WERI-Rb-1 (cell line): ENCODE measurements around the gene SLC4A5.
A peak's percentile ranks its signal among the peaks of the same experiment; 100 is the strongest.

ENCODE experiments used
- DNase-seq: peaks from one replicate; pipeline ENCODE4 v3.0.0-alpha.2; 2020
- H3K27ac ChIP-seq: fragments of 250-450 bp; sonication (Bioruptor Pico); 2 replicates; pipeline ENCODE4 v1.5.1; 2020; ENCODE audit warnings: mild to moderate bottlenecking, moderate library complexity
- H3K27me3 ChIP-seq: fragments of 250-450 bp; sonication (Bioruptor Pico); 2 replicates; pipeline ENCODE4 v1.5.1; 2021; ENCODE audit warnings: mild to moderate bottlenecking, low read depth, moderate library complexity; ENCODE audit not compliant: insufficient read depth, severe bottlenecking
- H3K36me3 ChIP-seq: fragments of 250-450 bp; sonication (Bioruptor Pico); 2 replicates; pipeline ENCODE4 v1.5.1; 2020; ENCODE audit warnings: mild to moderate bottlenecking, moderate library complexity
- H3K4me3 ChIP-seq: 2 replicates; pipeline ENCODE4 v1.5.1; 2011; ENCODE audit warnings: low read depth, mild to moderate bottlenecking, control low read depth, low read length
- H3K9me3 ChIP-seq: fragments of 250-450 bp; sonication (Bioruptor Pico); 2 replicates; pipeline ENCODE4 v1.5.1; 2021; ENCODE audit warnings: mild to moderate bottlenecking, moderate library complexity; ENCODE audit not compliant: severe bottlenecking
- CTCF ChIP-seq: IDR thresholded peaks from 2 replicates; pipeline ENCODE4 v1.5.1; 2011; ENCODE audit warnings: low read depth, mild to moderate bottlenecking, control low read depth, inconsistent platforms, low read length

Gene SLC4A5

GRCh38 chr2:74198023-74198460 lies 145.2 kb downstream of the SLC4A5 start:
- no peak overlapping the region; the same call in none of the 2 replicates for H3K4me3 ChIP-seq

GRCh38 chr2:74197049-74197448 lies 146.2 kb downstream of the SLC4A5 start:
- Histone ChIP-seq H3K9me3 (no peaks in the 10 kb centered on the region), H3K4me3 (no peak overlapping the region), H3K27me3 (no peaks in the 10 kb centered on the region), H3K36me3 (peaks cover 21% of the 10 kb centered on the region), H3K27ac (no peak overlapping the region)
- DNase-seq, result no peak
- TF ChIP-seq CTCF, result no peak

More at GRCh38 chr2:74198023-74198460, 145.2 kb downstream of the SLC4A5 start:
- Histone ChIP-seq H3K36me3 (peaks cover 31% of the 10 kb centered on the region), H3K27ac (peak overlapping the region; percentile 97), H3K9me3 (no peaks in the 10 kb centered on the region), H3K27me3 (no peaks in the 10 kb centered on the region)
- no peak for DNase-seq
- TF ChIP-seq CTCF, result no peak

- TF ChIP-seq CTCF, result no peak
- no peaks in the 10 kb centered on the region for H3K9me3 ChIP-seq
- H3K27me3 ChIP-seq, result no peaks in the 10 kb centered on the region
- H3K4me3 ChIP-seq, result no peak overlapping the region
- H3K27ac ChIP-seq, result no peak overlapping the region
- H3K36me3 ChIP-seq, result peaks cover 12% of the 10 kb centered on the region
- no peak for DNase-seq
Measured at GRCh38 chr2:74194799-74195198, 148.4 kb downstream of the SLC4A5 start.

- no peak for TF ChIP-seq CTCF
- no peak for DNase-seq
- Histone ChIP-seq H3K9me3 (no peaks in the 10 kb centered on the region), H3K4me3 (no peak overlapping the region), H3K36me3 (no peaks in the 10 kb centered on the region), H3K27ac (no peak overlapping the region), H3K27me3 (no peaks in the 10 kb centered on the region)
Measured at GRCh38 chr2:74191596-74192380, 151.4 kb downstream of the SLC4A5 start.

- TF ChIP-seq CTCF, result no peak
- no peak for DNase-seq
- Histone ChIP-seq H3K4me3 (no peak overlapping the region), H3K9me3 (no peaks in the 10 kb centered on the region), H3K27me3 (no peaks in the 10 kb centered on the region), H3K36me3 (no peaks in the 10 kb centered on the region), H3K27ac (no peak overlapping the region)
Measured at GRCh38 chr2:74188696-74189095, 154.5 kb downstream of the SLC4A5 start.
